ENCODE measurements around the gene RCSD1.

RCSD1 gene

DNA sequence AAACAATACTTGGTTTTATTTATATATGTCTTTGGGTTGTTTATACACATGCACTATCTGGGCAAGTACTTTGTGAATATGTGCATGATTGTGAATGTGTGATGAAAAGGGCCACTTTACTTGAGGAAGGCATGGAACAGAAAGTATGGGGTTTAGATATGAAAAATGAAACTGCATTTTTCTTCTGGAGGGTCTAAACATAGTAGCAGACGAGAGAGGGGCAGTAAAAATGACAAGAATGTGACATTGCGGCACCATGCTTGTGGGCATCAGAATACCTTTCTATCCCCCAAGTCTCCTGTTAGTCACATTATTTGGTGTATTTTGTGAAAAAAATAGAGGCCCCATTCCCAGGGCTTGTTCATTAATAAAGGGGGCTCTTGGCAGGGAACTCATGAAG is 76.3 kb downstream of the RCSD1 start:
- H3K4me1 ChIP-seq, result peaks cover 26% of the 10 kb centered on the region
- peaks cover 59% of the 10 kb centered on the region for H3K36me3 ChIP-seq
- H3K9me3 ChIP-seq, result no peaks in the 10 kb centered on the region
- no peak overlapping the region for H3K4me3 ChIP-seq
- no peak overlapping the region for H3K4me2 ChIP-seq
- no peak for TF ChIP-seq Cebpa-rat (IDR thresholded peaks at IDR 0.05)
- peaks cover 33% of the 10 kb centered on the region for H3K27me3 ChIP-seq
- H3K9ac ChIP-seq, result no peak overlapping the region
- H3K27ac ChIP-seq, result no peak overlapping the region
- H4K20me1 ChIP-seq, result peaks cover 100% of the 10 kb centered on the region

GRCh38 chr1:167706931-167707877 is 77.2 kb downstream of the RCSD1 start:
- H3K4me2 ChIP-seq, result no peak overlapping the region
- peaks cover 51% of the 10 kb centered on the region for H3K36me3 ChIP-seq
- H3K27me3 ChIP-seq, result peaks cover 38% of the 10 kb centered on the region
- peaks cover 100% of the 10 kb centered on the region for H4K20me1 ChIP-seq
- TF ChIP-seq Cebpa-rat (IDR thresholded peaks at IDR 0.05), result no peak
- H3K4me1 ChIP-seq, result peaks cover 26% of the 10 kb centered on the region
- H3K9ac ChIP-seq, result no peak overlapping the region
- H3K4me3 ChIP-seq, result no peak overlapping the region
- H3K9me3 ChIP-seq, result no peaks in the 10 kb centered on the region
- no peak overlapping the region for H3K27ac ChIP-seq

DNA sequence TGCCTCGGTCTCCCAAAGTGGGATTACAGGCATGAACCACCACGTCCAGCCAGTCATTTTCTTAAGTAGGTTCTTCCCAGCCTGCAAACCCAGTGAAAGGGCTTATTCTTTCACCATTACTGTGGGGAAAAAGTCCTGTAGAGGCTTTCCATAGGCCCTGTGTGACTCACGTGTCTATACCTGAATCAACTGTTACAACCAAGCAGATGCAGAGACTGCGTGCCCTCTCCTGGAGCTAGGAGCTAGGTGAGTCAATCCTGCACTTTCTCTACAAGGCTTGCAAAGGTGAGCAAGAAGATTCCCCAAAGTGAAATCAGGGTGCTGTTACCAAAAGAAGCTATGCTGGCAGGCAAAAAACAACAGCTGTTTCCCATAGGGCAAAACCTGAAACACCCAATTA is 77.9 kb downstream of the RCSD1 start:
- Histone ChIP-seq H4K20me1 (peaks cover 98% of the 10 kb centered on the region), H3K9me3 (no peaks in the 10 kb centered on the region), H3K36me3 (peaks cover 44% of the 10 kb centered on the region), H3K9ac (no peak overlapping the region), H3K27ac (no peak overlapping the region), H3K27me3 (peaks cover 45% of the 10 kb centered on the region), H3K4me2 (no peak overlapping the region), H3K4me1 (peaks cover 29% of the 10 kb centered on the region), H3K4me3 (no peak overlapping the region)
- no peak for TF ChIP-seq Cebpa-rat (IDR thresholded peaks at IDR 0.05)

- peaks cover 33% of the 10 kb centered on the region for H3K36me3 ChIP-seq
- no peak overlapping the region for H3K9ac ChIP-seq
- H3K4me2 ChIP-seq, result peak overlapping the region; percentile 46
- H3K9me3 ChIP-seq, result no peaks in the 10 kb centered on the region
- H4K20me1 ChIP-seq, result peaks cover 98% of the 10 kb centered on the region
- no peak overlapping the region for H3K27ac ChIP-seq
- TF ChIP-seq Cebpa-rat (IDR thresholded peaks at IDR 0.05), result no peak
- peaks cover 51% of the 10 kb centered on the region for H3K27me3 ChIP-seq
- H3K4me3 ChIP-seq, result no peak overlapping the region
- H3K4me1 ChIP-seq, result peaks cover 34% of the 10 kb centered on the region
Measured at GRCh38 chr1:167708940-167709389, 78.9 kb downstream of the RCSD1 start.

GRCh38 chr1:167710836-167711235 is 80.8 kb downstream of the RCSD1 start:
- peaks cover 57% of the 10 kb centered on the region for H3K27me3 ChIP-seq
- no peak overlapping the region for H3K27ac ChIP-seq
- H3K4me1 ChIP-seq, result peaks cover 33% of the 10 kb centered on the region
- H3K36me3 ChIP-seq, result peaks cover 15% of the 10 kb centered on the region
- peaks cover 80% of the 10 kb centered on the region for H4K20me1 ChIP-seq
- no peak overlapping the region for H3K4me2 ChIP-seq
- H3K9me3 ChIP-seq, result no peaks in the 10 kb centered on the region
- H3K4me3 ChIP-seq, result no peak overlapping the region
- no peak for TF ChIP-seq Cebpa-rat (IDR thresholded peaks at IDR 0.05)
- H3K9ac ChIP-seq, result no peak overlapping the region

GRCh38 chr1:167711797-167712196 is 81.8 kb downstream of the RCSD1 start:
- Histone ChIP-seq H3K36me3 (peaks cover 5% of the 10 kb centered on the region; the same call in 1 of the 2 replicates), H3K9ac (no peak overlapping the region), H3K9me3 (no peaks in the 10 kb centered on the region), H3K4me1 (peaks cover 35% of the 10 kb centered on the region), H3K4me3 (no peak overlapping the region), H3K27ac (no peak overlapping the region), H3K4me2 (no peak overlapping the region), H3K27me3 (peaks cover 57% of the 10 kb centered on the region), H4K20me1 (peaks cover 70% of the 10 kb centered on the region)
- no peak for TF ChIP-seq Cebpa-rat (IDR thresholded peaks at IDR 0.05)

GRCh38 chr1:167713330-167714081 is 83.5 kb downstream of the RCSD1 start:
- Histone ChIP-seq H3K27me3 (peaks cover 54% of the 10 kb centered on the region), H3K9ac (peak overlapping the region; percentile 78), H4K20me1 (peaks cover 53% of the 10 kb centered on the region), H3K4me1 (peaks cover 37% of the 10 kb centered on the region), H3K36me3 (no peaks in the 10 kb centered on the region), H3K27ac (no peak overlapping the region), H3K4me2 (peak overlapping the region; percentile 96), H3K9me3 (no peaks in the 10 kb centered on the region), H3K4me3 (peak overlapping the region; percentile 75)
- TF ChIP-seq Cebpa-rat (IDR thresholded peaks at IDR 0.05), result no peak

DNA sequence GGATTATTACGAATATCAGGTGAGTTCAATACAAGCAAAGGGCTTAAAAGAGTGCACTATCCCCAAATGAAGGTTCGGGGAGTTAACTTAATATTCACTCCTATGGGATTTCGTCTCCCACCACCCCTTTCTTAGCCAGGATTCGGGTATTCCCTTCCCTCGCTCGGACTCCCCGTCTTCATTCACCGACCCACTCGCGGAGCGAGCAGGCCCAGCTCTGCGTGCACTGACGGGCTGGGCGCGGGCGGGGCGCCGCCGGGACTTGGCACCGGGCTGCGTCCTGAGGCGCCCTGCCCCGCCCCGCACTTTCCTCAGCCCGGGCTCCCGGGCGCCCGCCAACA is 84.0 kb downstream of the RCSD1 start:
- peaks cover 48% of the 10 kb centered on the region for H4K20me1 ChIP-seq
- H3K27me3 ChIP-seq, result peaks cover 54% of the 10 kb centered on the region
- H3K27ac ChIP-seq, result peak overlapping the region; percentile 72
- no peaks in the 10 kb centered on the region for H3K36me3 ChIP-seq
- no peak for TF ChIP-seq Cebpa-rat (IDR thresholded peaks at IDR 0.05)
- H3K4me1 ChIP-seq, result peaks cover 37% of the 10 kb centered on the region
- H3K9me3 ChIP-seq, result no peaks in the 10 kb centered on the region
- H3K4me3 ChIP-seq, result peak overlapping the region; percentile 75
- peak overlapping the region; percentile 78 for H3K9ac ChIP-seq
- peak overlapping the region; percentile 96 for H3K4me2 ChIP-seq

GRCh38 chr1:167714439-167715156 is 84.6 kb downstream of the RCSD1 start:
- Histone ChIP-seq H4K20me1 (peaks cover 42% of the 10 kb centered on the region), H3K9ac (peak overlapping the region; percentile 78), H3K4me3 (peak overlapping the region; percentile 75), H3K4me1 (peaks cover 39% of the 10 kb centered on the region), H3K27ac (peak overlapping the region; percentile 72), H3K9me3 (no peaks in the 10 kb centered on the region), H3K27me3 (peaks cover 50% of the 10 kb centered on the region), H3K36me3 (no peaks in the 10 kb centered on the region), H3K4me2 (peak overlapping the region; percentile 96)
- no peak for TF ChIP-seq Cebpa-rat (IDR thresholded peaks at IDR 0.05)
